ENCODE data around the gene OTUD7B.

OTUD7B gene

GRCh38 chr1:150024156-150024555, 13.6 kb upstream of the OTUD7B start (continued):
- TF ChIP-seq SCRT2 (tag by site-specific recombination; IDR thresholded peaks at IDR 0.05) (no peak), ZNF449 (tag by site-specific recombination; IDR thresholded peaks at IDR 0.05) (no peak), ZNF664 (tag by site-specific recombination; IDR thresholded peaks at IDR 0.05) (no peak), ZNF148 (tag by site-specific recombination; IDR thresholded peaks at IDR 0.05; ENCODE audit: borderline replicate concordance) (no peak), HIC1 (tag by site-specific recombination; IDR thresholded peaks at IDR 0.05) (no peak), ZNF426 (tag by site-specific recombination; IDR thresholded peaks at IDR 0.05) (no peak), ZBTB17 (tag by site-specific recombination; IDR thresholded peaks at IDR 0.05) (no peak)

DNA sequence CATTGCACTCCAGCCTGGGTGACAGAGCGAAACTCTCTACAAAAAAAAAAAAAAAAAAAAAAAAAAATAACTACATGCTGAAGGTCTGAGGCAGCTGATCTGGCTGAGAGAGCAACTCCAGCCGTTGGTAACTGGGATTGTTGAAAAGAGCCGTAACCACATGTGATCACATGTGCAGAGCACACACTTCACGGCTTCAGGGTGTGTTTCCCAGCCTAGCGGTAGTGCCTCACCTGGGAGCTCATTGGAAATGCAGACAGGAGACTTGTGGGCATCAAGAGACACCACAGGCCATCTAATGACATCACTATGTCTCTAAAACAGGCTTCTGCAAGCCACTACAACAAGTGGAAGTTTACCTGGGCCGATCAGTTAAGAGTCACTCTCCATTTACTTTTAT, 11.8 kb upstream of the OTUD7B start:
- ChIA-PET POLR2A (no interaction called here), CTCF (interaction anchor here (1.4 kb wide), 1 partner anchor 29 kb away, joined by 3 read pairs; no protein-coding TSS in a partner anchor)
- Histone ChIP-seq H3K4me3 (ENCODE audit: low read depth, low read length) (no peak overlapping the region), H3K36me3 (ENCODE audit: control insufficient read depth in 2 of 2, insufficient read depth in 1 of 2, low read length in 2 of 2) (no peaks in the 10 kb centered on the region), H3K9me3 (ENCODE audit: control insufficient read depth, insufficient read depth, low read depth, low read length) (no peaks in the 10 kb centered on the region), H3K4me1 (ENCODE audit: control insufficient read depth, insufficient read depth, low read length) (no peaks in the 10 kb centered on the region), H3K27ac (ENCODE audit: extremely low read depth, low read depth, low read length) (no peak overlapping the region)
- TF ChIP-seq ZNF362 (tag by site-specific recombination; IDR thresholded peaks at IDR 0.05) (peak; percentile 92), ZNF843 (tag by site-specific recombination; IDR thresholded peaks at IDR 0.05) (no peak)

- no peak overlapping the region for H3K27ac ChIP-seq (ENCODE audit: extremely low read depth, low read depth, low read length)
- H3K4me1 ChIP-seq (ENCODE audit: control insufficient read depth, insufficient read depth, low read length) = no peaks in the 10 kb centered on the region
- no peaks in the 10 kb centered on the region for H3K9me3 ChIP-seq (ENCODE audit: control insufficient read depth, insufficient read depth, low read depth, low read length)
- ChIA-PET POLR2A (no interaction called here), CTCF (interaction anchor here (0.6 kb wide), 1 partner anchor 13 kb away, joined by 5 read pairs; no protein-coding TSS in a partner anchor)
- no peak overlapping the region for H3K4me3 ChIP-seq (ENCODE audit: low read depth, low read length)
- H3K36me3 ChIP-seq (ENCODE audit: control insufficient read depth in 2 of 2, insufficient read depth in 1 of 2, low read length in 2 of 2) = no peaks in the 10 kb centered on the region
- no peak for TF ChIP-seq ZNF664 (tag by site-specific recombination; IDR thresholded peaks at IDR 0.05)
- no peak for TF ChIP-seq CTCF (tag by site-specific recombination; IDR thresholded peaks at IDR 0.05)
- TF ChIP-seq TRIM28 (IDR thresholded peaks at IDR 0.05; ENCODE audit: borderline replicate concordance, low read length) = no peak
- no peak for TF ChIP-seq ZNF596 (tag by site-specific recombination; IDR thresholded peaks at IDR 0.05)
- no peak for TF ChIP-seq ZNF223 (tag by site-specific recombination; IDR thresholded peaks at IDR 0.05)
- TF ChIP-seq ZNF629 (tag by site-specific recombination; IDR thresholded peaks at IDR 0.05) = no peak
- no peak for TF ChIP-seq ZNF274 (IDR thresholded peaks at IDR 0.05; ENCODE audit: low read length)
- TF ChIP-seq ZNF274 (tag by site-specific recombination; IDR thresholded peaks at IDR 0.05; ENCODE audit: borderline replicate concordance) = no peak
- TF ChIP-seq YY1 (tag by site-specific recombination; IDR thresholded peaks at IDR 0.05) = no peak
- TF ChIP-seq ZNF214 (tag by site-specific recombination; IDR thresholded peaks at IDR 0.05; ENCODE audit: borderline replicate concordance) = no peak
- TF ChIP-seq HOXC10 (CRISPR knock-in tag; IDR thresholded peaks at IDR 0.05) = no peak
- TF ChIP-seq, protein P1, sequence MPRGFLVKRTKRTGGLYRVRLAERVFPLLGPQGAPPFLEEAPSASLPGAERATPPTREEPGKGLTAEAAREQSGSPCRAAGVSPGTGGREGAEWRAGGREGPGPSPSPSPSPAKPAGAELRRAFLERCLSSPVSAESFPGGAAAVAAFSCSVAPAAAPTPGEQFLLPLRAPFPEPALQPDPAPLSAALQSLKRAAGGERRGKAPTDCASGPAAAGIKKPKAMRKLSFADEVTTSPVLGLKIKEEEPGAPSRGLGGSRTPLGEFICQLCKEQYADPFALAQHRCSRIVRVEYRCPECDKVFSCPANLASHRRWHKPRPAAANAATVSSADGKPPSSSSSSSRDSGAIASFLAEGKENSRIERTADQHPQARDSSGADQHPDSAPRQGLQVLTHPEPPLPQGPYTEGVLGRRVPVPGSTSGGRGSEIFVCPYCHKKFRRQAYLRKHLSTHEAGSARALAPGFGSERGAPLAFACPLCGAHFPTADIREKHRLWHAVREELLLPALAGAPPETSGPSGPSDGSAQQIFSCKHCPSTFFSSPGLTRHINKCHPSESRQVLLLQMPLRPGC (tag by site-specific recombination; IDR thresholded peaks at IDR 0.05) = no peak
- no peak for TF ChIP-seq ZNF785 (tag by site-specific recombination; IDR thresholded peaks at IDR 0.05)
- TF ChIP-seq ZSCAN16 (tag by site-specific recombination; IDR thresholded peaks at IDR 0.05) = no peak
- no peak for TF ChIP-seq ZNF747 (tag by site-specific recombination; IDR thresholded peaks at IDR 0.05)
- no peak for TF ChIP-seq ZNF324 (tag by site-specific recombination; IDR thresholded peaks at IDR 0.05)
Measured at GRCh38 chr1:150021191-150021694, 10.7 kb upstream of the OTUD7B start.
